ENCODE results near the gene IFNB1. TPM values are rescaled to one million over a fixed set of nuclear protein-coding genes. Genes with fewer than 3 reads are reported as not detected.

IFNB1 gene
- total and polyA plus RNA-seq, 2 of the 4 experiments (the other 2 are of a cell fraction), result not detected

- no peaks in the 10 kb centered on the region for H4K20me1 ChIP-seq (ENCODE audit: insufficient read depth, low read length)
- no peak overlapping the region for H2AFZ ChIP-seq (replicated peaks; ENCODE audit: low read length, poor library complexity)
- H3K36me3 ChIP-seq (ENCODE audit: control insufficient read depth, insufficient read depth, low read length), result no peaks in the 10 kb centered on the region
- CTCF ChIA-PET, result no interaction called here
- H3K4me3 ChIP-seq (ENCODE audit: insufficient read depth, low read depth, low read length), result no peak overlapping the region
- no TSS peak for BruUV-seq (replicated peaks)
- H3K27me3 ChIP-seq (ENCODE audit: control insufficient read depth, insufficient read depth, low read length), result no peaks in the 10 kb centered on the region; the same call in 1 of the 2 replicates
- H3K27ac ChIP-seq (ENCODE audit: insufficient read depth, low read length), result no peak overlapping the region
- no peaks in the 10 kb centered on the region for H3K9me3 ChIP-seq (ENCODE audit: control insufficient read depth, insufficient read depth, low read length)
- no peak overlapping the region for H3K56ac ChIP-seq (ENCODE audit: extremely low read depth, insufficient read depth, low read length)
- H3K4me2 ChIP-seq (ENCODE audit: low read depth, low read length), result no peak overlapping the region
- no peak overlapping the region for H2BK20ac ChIP-seq (ENCODE audit: low read depth, low read length)
- no peaks in the 10 kb centered on the region for H3K9me1 ChIP-seq (ENCODE audit: insufficient read depth, low read length)
- no peak overlapping the region for H2AK9ac ChIP-seq (replicated peaks; ENCODE audit: low read depth, low read length, poor library complexity)
- no peak for DNase-seq
- H2BK5ac ChIP-seq (ENCODE audit: low read depth, low read length, poor library complexity, severe bottlenecking), result no peak overlapping the region
- H4K8ac ChIP-seq (ENCODE audit: low read depth in 2 of 2, low read length in 2 of 2), result no peak overlapping the region
- TF ChIP-seq RFX5 (IDR thresholded peaks at IDR 0.05; ENCODE audit: low read depth, low read length), result no peak
- no peak for TF ChIP-seq RCOR1 (IDR thresholded peaks at IDR 0.05; ENCODE audit: insufficient replicate concordance, low read length)
- no peak for TF ChIP-seq CHD1 (IDR thresholded peaks at IDR 0.05; ENCODE audit: low read depth, low read length)
- TF ChIP-seq BHLHE40 (IDR thresholded peaks at IDR 0.05; ENCODE audit: low read depth, low read length), result no peak
- TF ChIP-seq NFE2L2 (IDR thresholded peaks at IDR 0.05; ENCODE audit: low read depth, low read length), result no peak
- no peak for TF ChIP-seq MAZ (IDR thresholded peaks at IDR 0.05; ENCODE audit: borderline replicate concordance, low read depth, low read length)
- no peak for TF ChIP-seq ELK1 (IDR thresholded peaks at IDR 0.05; ENCODE audit: borderline replicate concordance, low read depth, low read length)
- no peak for ATAC-seq (ENCODE audit: low read depth)
- H3K4ac ChIP-seq (ENCODE audit: low read depth, low read length), result no peak overlapping the region
- no peak overlapping the region for H3K23ac ChIP-seq (ENCODE audit: low read depth, low read length)
- H3K4me1 ChIP-seq (ENCODE audit: control insufficient read depth, insufficient read depth, low read length), result no peaks in the 10 kb centered on the region
- no peak overlapping the region for H4K5ac ChIP-seq (ENCODE audit: low read depth, low read length)
- no peak overlapping the region for H3K14ac ChIP-seq (replicated peaks; ENCODE audit: low read depth, low read length)
- dilution Hi-C loops (cut with HindIII; ENCODE audit: low sequenced_read_pairs, unreplicated experiment) (no loop called here), in situ Hi-C loops (cut with MboI; ENCODE audit: low sequenced_read_pairs) (no loop called here), intact Hi-C loops (cut with micrococcal nuclease) (no loop called here)
- no peaks in the 10 kb centered on the region for H3K79me1 ChIP-seq (ENCODE audit: low read depth in 1 of 2, low read length in 2 of 2)
- H4K91ac ChIP-seq (ENCODE audit: insufficient read depth, low read depth, low read length), result no peak overlapping the region
- no peak overlapping the region for H2BK15ac ChIP-seq (ENCODE audit: low read depth, low read length)
- H2BK120ac ChIP-seq (ENCODE audit: low read depth, low read length), result no peak overlapping the region
- POLR2A ChIA-PET (ENCODE audit: unreplicated experiment), result no interaction called here
- H3K9ac ChIP-seq (ENCODE audit: low read depth, low read length), result no peak overlapping the region
- no peak overlapping the region for H3K18ac ChIP-seq (ENCODE audit: low read depth, low read length)
- WGBS, 2 experiments (ENCODE audit: extremely low coverage in 2 of 2, insufficient read length in 1 of 2), result no CpG with 5 or more reads among the region's 3 CpGs
- no peak overlapping the region for H2AK5ac ChIP-seq (ENCODE audit: low read depth, low read length)
Observed at GRCh38 chr9:21075484-21075883, 2.3 kb downstream of the IFNB1 start.

All from IMR-90 (cell line).